Measurements from ENCODE around the gene FOXC1.

Gene FOXC1

DNA sequence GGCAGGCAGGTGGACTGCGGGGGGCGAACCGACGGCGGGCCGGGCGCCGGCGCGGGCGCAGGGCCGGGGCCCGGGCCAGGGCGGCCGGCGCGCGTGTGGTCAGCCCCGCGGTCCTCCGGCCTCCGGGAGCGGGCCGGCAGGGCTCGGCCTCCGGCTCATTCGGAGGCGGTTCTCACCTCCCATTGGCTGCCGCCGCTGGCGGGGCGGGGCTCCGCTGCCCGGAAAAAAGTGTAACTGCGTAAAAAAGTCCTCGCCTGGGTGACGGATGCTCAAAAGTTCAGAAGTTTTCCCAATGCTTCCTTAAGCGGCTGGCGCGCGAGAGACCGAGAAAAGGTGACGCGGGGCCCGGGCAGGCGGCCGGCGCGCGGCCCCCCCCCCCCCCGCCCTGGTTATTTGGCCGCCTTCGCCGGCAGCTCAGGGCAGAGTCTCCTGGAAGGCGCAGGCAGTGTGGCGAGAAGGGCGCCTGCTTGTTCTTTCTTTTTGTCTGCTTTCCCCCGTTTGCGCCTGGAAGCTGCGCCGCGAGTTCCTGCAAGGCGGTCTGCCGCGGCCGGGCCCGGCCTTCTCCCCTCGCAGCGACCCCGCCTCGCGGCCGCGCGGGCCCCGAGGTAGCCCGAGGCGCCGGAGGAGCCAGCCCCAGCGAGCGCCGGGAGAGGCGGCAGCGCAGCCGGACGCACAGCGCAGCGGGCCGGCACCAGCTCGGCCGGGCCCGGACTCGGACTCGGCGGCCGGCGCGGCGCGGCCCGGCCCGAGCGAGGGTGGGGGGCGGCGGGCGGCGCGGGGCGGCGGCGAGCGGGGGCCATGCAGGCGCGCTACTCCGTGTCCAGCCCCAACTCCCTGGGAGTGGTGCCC, at the start of gene FOXC1:
FOXC1 (plus strand) TSS at position 268 of the 849 bp plus-strand sequence; CDS start at position 799, 531 bp downstream.
- no peak for DNase-seq (ENCODE audit: low read depth in 2 of 2)

DNA sequence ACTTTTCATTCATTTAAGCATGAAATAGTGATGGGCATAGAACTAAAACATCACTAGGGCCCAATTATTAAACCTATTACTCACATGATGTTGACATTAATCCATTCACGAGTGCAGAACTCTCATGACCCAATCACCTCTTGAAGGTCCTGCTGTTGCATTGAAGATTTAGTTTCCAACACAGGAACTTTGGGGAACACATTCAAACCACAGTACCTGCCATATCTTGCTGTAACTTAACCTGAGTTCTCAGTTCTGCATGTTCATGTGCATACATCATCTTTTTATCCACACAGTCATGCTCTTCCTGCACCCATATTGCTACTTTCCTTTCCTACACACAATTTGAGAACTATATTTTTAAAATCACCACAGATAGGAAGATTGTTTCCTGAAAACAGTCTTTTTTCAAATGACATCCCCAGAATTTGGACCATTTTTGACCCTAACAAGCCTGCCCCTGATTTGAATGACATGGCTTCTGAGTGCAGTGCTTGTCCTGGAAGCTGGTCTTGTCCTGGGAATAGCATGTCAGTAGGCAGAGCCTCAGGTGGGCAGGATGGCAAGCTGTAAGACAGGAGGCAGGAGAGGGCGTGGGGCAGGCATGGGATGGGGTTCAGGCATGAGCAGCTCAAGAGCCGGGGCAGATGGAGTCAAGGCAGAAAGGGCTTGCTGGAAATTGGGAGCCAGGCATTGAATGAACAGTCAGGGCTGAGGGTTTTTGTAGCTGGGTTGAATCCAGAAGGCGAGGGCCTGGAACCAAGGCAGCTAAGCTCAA, 49.2 kb upstream of the FOXC1 start:
- DNase-seq (ENCODE audit: low read depth in 2 of 2), result no peak

DNA sequence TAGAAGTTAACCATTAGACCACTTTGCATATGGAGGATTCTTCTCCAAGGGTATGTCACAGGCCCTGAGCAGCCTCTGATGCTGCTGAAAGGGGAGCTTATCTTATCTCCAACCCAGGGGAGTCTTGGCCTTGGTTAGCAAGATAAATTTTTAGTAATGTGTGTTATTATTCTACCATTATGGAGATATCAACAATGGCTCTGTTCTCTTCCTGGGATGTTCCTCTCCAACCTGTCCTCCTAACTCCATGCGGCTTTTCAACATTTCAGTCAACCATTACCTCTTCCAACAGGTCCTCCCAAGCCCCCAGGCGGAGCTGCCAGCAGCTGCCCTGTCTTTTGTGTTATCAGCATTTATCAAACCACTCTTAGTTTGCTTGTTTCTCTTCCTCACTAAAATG, 48.4 kb upstream of the FOXC1 start:
- DNase-seq (ENCODE audit: low read depth in 2 of 2), result no peak

DNA sequence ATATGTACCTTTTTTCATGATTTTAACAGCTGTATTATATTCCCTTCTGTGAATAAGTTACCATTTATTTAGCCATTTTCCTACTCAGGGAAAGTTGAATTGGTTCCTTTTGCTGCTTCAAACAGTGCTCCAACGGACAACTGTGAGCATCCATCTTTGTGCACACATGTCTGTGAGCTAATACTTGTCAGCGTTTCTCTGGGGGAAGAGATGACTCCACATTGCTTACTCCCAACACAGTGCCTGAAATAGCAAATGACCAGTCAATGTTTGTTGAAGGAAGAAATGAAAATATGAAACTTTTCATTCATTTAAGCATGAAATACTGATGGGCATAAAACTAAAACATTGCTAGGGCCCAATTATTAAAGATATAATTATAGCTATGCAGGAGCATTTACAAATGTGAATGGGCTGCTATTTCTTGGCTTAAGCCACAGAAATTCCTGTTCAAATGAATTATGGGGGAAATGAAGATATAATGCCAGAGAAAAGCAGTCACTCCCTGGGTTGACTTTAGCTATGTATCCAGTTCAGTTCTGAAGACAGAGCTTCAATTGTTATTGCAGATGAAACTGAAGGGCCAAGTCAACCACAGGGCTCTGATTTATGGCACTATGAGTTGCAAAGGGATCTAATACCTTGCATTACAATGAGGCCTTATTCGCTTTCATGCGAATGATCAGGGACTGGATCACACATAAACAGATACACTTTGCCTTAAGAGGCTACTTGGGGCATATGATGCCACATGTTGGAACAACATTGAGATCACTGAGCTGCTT, 47.4 kb upstream of the FOXC1 start:
- no peak for DNase-seq (ENCODE audit: low read depth in 2 of 2)

DNA sequence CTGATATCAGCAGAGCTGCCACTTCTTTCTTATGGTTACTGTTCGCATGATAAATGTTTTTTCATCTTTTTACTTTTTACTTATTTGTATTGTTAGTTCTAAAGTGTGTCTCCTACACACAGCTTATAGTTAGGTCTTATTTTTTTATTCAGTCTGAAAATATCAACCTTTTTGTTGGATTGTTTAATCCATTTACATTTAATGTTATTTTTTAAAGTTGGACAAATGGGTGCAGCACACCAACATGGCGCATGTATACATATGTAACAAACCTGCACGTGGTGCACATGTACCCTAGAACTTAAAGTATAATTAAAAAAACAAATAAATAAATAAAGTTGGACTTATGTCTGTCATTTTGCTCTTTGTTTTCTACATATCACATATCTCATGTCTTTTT, 40.3 kb upstream of the FOXC1 start:
- DNase-seq (ENCODE audit: low read depth in 2 of 2), result no peak

DNA sequence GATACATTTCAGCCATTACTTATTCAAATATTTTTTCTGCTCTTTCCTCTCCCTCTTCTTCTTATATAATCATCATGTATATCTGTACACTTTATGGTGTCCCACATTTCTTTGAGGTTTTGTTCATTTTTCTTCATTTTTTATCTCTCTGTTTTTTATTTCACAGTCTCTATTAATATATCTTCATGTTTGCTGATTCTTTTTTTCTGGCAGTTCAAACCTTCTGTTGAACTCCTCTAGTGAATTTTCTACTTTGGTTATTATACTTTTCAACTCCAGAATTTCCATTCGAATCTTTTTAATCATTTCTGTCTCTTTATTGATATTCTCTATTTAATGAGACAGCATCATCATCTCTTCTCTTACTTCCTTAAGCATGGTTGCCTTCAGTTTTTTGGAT, 38.9 kb upstream of the FOXC1 start:
- DNase-seq (ENCODE audit: low read depth in 2 of 2), result no peak

DNA sequence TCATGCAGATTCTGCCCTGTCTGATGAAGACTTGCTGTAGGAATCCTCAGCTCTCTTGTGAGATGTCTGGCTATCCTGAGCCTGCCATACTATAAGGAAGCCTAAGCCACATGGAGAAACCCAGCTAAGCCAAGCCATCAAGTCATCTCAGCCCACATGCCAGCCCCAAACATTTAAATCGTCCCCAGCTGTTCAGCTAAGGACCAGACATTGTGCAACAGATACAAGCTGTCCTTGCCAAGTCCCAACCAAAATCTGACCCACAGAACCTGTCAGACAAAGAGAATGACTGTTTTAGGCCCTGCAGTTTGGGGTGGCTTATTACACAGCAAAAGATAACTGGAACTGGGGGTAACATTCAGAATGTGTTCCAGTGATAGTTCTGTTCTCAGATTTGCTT, 36.8 kb upstream of the FOXC1 start:
- DNase-seq (ENCODE audit: low read depth in 2 of 2), result no peak

DNA sequence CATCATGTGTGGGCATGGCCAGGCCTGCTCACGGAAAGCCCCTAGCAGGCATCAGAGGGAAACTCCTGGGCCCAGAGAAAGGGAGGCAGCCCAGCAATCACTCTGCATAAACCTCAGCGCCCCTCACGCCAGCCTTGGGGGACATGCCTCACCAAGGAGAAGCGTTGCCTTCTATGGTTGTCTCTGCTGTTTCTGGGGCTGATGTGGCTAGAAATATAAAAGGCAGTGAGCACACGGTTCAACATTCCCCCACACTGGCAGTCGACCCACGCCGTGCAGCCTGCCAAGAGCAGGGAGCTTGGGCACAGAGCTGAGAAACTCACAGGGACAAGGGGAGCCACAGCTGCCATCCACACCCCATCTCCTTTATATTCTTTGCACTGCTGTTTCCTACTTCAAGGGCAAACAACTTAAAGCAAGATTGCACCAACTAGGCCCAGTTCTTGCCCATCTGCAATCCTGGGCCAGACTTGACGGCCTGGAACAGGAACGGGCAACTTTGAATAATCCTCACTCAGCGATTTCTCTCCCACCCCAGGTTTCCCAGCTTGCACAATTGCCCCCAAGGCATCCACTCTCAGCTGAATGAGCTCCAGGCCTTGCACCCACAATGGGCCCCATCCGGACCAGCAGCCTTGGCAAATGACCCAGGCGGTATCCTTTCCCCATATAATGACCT, 35.5 kb upstream of the FOXC1 start:
- DNase-seq (ENCODE audit: low read depth in 2 of 2), result no peak

DNA sequence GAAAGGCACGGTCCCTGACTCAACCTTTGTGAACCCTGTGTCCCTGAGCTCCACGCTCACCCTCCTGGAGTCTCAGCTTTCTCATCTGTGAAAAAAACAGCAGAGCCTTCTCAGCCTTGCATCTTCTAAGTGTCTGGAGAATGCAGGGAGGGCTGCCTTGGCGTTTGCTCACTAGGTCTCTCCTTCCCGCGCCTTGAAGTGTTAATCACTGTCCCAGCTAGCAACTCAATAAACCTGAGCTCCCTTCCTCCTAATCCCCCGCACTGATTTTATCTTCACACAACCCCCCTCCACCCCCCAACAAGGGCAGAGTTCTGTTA, 34.9 kb upstream of the FOXC1 start:
- no peak for DNase-seq (ENCODE audit: low read depth in 2 of 2)

DNA sequence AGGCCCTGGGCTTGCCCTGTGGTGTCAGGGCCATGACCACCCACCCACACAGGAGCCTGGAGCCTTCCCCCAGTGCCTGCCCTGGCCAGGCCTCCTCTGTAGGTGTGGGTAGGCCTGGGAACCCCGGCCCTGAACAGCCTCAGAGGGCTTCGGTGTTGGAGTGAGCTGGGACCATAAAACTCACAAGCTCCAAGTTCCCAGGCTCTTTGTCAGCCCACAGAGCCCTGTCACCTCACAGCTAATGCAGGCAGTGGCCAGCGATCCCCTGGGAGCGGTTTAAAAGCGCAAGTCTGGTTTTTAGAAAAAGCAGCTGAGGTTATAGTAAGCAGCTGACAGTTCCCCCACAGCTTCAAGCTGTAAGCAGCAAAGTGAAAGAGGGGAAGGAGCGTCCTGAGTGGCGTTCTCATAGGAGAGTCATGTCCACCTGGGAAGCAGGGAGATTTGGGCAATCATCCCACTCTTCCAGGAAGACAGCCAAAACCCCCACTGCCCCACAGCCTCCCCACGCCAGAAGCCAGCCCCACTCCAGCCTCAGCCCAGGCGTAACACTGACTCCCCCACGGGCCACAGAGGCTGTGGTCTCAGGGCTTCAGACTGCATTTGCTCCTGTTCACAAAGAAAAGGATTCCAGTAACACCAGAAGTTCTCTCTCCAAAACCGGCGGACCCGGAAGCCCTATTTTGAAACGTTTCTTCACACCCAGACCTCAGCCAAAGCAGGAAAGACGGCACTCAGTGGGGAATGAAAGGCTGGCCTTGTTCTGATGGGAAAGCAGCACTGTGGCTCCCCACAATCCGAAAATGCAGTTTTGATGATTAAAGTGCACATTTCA, 34.3 kb upstream of the FOXC1 start:
- DNase-seq (ENCODE audit: low read depth in 2 of 2), result no peak

DNA sequence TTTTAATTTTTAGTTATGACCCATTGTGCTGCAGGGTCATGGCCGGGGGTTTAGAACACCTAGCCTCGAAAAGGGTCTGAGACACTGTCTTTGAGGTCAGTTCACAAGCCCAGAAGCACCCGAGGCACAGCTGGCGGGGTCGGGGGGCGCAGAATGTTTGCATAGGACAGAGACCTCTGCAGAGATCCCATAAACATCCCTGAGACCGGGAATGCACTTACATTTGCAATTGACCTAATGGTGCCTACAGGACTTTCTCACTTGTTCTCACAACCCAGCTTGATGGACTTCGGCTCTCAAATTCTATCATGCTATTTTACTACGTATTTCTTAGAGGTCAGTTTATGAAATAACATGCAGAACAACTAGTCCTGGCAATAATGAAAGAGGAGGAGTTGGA, 33.5 kb upstream of the FOXC1 start:
- DNase-seq (ENCODE audit: low read depth in 2 of 2), result no peak

DNA sequence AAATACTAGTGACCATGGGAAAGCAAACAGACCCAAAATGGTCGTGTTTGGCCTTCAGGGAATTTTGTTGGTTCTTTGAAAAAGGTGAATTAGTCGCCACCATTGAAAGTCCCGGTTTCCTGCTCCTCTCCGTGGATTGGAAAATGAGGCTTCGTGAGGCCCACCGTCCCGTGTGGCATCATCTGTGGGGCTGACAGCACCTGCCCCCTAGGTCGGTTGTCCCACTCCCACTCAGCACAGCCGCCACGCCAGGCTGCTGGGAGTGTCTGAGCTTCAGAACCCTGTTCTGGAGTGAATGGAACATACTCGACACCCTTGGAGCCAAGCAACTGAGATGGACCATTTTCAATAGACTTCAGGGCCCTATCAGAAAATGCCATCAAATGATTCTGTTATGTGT, 33.0 kb upstream of the FOXC1 start:
- DNase-seq (ENCODE audit: low read depth in 2 of 2), result no peak

DNA sequence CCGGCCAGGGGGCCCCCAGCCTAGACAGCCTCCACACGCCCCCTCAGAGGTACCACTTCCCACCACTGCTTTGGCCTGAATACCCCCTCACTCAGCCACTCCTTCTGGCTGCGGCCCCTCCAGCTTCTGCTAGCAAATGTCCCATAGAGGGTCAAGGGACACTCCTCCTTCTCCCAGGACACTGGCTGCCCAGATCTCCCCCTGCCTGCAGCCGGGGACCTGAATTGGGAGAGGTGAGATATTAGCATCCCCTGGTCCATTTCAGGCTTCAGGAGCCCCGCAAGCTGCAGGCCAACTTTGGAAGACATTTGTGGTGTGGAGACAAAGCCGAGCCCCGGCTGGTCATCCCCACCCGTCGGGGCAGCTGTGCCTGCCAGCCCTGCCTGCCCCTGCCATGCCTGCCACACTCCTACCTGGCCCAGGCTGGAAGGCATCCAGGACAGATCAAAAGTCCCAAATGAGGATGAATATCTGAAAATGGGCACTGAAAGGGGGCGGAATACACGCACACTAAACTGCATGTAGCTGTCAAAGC, 32.5 kb upstream of the FOXC1 start:
- DNase-seq (ENCODE audit: low read depth in 2 of 2), result no peak

DNA sequence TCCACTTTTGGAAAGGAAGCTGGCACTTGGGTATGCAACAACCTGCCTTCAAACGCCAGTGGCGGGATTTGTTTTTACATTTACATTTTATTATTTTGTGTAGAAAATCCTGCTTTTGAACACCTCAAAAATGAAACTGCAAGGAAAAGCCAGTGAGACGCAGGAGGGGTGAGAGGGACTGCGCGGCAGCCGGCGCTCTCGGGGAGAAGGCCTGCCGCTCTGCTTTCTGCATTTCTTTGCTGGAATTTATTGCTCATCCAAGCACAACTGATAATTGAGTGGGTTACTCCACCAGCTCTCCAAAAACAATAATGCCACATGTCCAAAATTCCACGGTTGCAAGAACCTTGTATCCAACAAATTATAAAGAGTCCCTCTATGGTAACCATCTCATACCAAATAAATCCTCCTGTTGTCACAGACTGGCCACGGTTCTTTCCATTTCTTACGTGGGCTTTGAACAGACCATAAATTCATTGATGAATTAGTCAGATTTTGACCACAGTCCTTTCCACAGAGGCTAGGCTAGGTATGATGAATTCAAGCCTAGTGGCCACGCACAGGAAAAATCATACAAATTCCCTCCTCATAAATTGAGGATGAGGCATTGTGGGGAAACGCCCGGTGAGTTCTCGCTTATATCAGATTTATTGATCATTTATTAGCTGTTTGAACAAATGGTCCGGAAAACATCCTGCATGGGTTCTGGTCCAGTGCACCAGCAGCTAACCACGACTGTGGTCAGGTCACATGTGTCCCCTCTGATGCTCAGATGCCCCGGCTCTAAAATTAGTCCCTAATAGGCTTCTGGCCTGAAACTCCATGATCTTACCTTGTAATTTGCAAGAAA, 31.6 kb upstream of the FOXC1 start:
- DNase-seq (ENCODE audit: low read depth in 2 of 2), result no peak

DNA sequence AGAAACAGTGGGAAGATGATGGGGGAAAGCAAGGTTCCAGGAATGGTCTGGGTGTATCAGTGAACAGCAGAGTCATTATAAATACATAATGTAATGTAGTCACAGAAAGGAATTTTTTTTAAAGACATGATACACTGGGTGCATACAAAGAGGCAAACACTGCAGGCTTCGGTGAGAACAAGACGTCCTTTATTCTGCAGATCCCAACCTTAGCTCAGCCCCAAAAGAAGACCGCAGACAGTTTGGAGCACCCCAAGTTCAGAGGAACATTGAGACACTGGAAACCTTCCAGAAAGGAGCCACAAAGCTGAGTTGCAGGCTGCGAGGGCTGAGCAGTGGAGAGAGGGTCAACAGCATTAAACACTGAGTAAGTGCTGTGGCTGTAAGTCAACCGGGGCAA, 30.6 kb upstream of the FOXC1 start:
- no peak for DNase-seq (ENCODE audit: low read depth in 2 of 2)

DNA sequence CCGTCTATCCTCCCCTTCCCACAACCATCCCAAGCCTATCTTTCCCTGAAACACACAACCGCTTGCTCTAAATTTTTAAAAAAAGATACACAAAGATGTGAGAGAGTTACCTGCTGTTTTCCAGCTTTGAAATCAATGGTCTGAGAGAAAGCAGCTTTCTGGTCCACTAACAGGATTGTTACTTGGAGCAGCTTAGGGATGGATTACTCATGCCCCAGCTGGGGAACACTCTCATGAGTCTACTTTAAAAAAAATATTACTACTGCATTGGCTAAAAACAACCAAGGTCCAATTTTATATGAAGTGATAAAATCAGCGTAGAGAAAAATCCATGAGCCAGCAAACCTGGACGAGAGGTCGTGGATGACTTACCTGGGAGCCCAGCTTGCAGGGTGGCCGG, 29.6 kb upstream of the FOXC1 start:
- DNase-seq (ENCODE audit: low read depth in 2 of 2), result no peak

DNA sequence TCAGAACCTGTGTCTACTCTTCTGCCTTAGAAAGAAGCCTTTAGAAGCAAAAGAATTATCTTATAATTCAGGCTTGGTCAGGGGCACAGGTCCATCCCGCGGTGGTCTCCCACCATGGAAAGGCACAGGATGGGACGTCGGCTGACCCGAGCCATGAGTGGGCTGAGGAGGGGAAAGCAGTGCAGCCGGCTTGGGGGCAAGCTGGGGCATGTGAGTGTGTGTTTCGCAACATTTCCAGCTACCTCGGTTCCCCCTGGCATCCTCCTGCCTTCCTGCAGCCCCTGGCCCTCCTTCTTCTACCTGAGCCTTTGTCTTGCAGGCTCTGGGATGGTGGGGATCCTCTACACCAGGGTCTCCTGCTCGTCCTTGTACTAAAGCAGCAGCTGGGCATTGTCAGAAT, 29.1 kb upstream of the FOXC1 start:
- DNase-seq (ENCODE audit: low read depth in 2 of 2), result no peak

DNA sequence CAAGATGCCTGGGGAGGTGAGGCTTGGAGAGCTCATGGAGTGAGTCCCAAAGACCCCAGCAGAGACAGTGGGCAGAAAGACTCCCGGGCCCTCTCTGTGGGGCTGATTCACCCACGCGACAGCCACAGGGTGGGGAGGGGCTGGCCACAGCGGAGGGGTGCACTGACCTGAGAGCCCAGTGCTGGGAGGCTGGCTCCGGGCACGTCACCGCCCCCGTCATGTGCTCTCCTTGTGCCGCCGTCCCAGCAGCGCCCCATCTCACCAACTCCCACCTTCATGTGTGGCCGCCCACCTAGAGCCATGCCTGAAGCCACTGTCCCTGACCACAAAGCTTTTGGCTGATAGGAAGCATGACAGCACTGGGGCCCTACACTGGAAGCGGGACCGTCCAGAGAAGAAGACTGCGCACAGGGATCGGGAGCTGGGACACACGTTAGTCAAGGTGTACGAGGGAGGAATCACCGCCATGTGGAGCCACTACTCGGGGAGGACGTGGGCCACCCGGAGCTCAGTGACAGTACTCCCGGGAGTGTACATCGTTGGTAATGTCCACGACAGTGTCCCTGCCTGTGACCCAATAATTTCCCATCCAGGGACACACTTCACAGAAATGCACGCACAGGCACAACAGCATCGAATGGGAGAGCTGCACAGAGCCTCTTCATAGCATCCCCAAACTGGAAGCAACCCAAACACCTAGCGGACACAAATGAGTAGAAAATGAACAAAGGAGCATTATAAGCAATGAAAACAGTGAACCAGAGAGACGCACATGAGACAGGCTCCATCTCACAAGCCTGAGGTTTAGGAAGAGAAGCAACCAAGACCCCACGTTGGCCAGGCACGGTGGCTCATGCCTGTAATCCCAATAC, 28.4 kb upstream of the FOXC1 start:
- DNase-seq (ENCODE audit: low read depth in 2 of 2), result no peak

DNA sequence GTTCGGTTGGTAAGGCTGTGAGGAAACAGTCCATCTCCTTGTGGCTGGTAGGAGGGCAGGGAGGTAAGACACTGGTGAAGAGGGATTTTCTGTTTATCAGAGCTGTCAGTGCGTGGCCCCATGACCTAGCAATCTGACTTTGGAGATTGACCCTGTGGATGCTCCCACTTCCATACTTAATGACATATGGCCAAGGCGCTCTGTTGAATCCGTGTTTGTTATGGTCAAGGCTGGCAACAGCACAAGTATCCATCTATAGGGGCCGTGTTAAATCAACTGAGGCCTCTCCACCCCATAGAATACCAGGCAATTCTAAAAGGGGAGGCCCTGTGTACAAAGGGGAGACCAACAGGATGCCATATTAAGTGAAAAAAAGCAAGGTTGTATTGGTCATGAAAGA, 25.6 kb upstream of the FOXC1 start:
- DNase-seq (ENCODE audit: low read depth in 2 of 2), result no peak
